Erythroblast (primary cell): ENCODE measurements around the gene SLC26A1.

ENCODE experiments used
- GATA1 ChIP-seq: IDR thresholded peaks from 2 replicates; pipeline ENCODE4 v1.6.1; 2011; ENCODE audit warnings: low read depth, mild to moderate bottlenecking, control low read depth, low read length, moderate library complexity
- POLR2A ChIP-seq: IDR thresholded peaks from 2 replicates; pipeline ENCODE4 v1.6.1; 2011; ENCODE audit warnings: mild to moderate bottlenecking, low read length

- TF ChIP-seq POLR2A, result no peak
- TF ChIP-seq GATA1, result no peak
Measured at GRCh38 chr4:1039493-1040343, 46.5 kb upstream of the SLC26A1 start.
